OCI-M1 (cell line): ENCODE results near the gene ZNF619.
"Not testable (repeated sequence)": the region's sequence is repeated elsewhere in the genome, so short reads cannot be mapped to it uniquely, and the experiment has no call there.

Source experiments
- DNase-seq: peaks from one replicate; lab custom pipeline; 2025; lab: John Stamatoyannopoulos, UW

The ZNF619 gene

DNA sequence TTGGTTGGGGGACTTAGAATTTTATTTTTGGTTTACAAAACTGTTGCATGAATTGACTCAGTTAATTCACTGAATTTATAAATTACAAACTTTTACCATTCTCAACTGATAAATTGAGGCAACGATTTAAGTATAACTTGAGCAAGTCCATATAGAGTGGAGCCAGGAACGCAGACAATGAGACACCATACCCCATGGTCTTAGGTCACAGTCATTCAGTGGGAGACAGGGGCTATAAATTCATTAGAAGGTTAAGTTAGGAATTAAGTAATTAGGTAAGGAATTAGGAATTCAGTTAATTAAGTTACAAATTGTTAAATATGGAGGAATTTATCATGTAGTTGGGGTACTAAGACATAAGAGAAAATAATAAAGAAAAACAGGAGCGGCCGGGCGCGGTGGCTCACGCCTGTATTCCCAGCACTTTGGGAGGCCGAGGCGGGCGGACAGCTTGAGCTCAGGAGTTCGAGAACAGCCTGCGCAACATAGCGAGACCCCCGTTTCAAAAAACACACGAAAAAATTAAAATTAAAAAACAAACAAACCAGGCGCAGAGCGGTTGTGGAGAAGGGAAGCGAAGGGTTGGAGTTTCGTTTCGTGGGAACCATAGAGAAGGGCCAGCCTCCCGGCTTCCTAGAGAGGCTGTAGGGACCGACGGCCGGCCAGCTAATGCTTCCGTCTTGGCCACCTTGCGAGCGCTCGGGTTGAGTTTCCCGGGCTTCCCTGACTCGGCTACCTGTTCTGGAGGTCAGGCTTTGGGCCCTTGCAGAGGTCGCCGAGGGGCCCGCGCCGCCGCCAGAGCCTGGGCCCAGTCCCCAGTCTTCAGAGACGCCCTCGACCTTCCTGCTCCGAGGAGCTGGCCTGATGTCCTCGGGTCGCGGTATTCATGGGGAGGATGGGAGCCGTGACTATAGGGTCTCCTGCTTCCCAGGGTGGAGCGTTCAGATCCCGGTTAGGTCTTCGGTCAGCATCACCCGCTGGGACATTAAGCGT lies at the start of gene ZNF619:
ZNF619 (plus strand) TSS at position 645 of the 993 bp plus-strand sequence. CDS start 858 bp downstream, outside the sequence.
- peak; percentile 85 for DNase-seq

DNA sequence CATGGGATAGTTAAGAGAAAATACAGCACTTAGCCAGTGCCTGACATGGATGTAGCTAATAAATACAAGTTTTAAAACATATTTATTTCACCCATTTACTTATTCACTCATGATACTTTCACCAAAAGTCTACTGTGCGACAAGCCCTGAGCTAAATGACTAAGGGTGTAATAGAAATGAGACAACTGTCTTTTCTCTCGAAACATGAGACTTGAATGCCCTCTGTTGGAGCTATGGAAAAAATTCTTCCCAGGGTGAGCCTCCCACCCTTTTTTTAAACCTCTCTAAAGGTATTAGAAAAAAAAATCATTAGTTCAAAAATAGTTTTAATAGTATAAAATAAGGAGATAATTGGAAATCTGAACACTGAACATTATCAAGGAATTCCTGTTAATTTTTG lies 44.1 kb upstream of the ZNF619 start:
- peak; percentile 10 for DNase-seq

DNA sequence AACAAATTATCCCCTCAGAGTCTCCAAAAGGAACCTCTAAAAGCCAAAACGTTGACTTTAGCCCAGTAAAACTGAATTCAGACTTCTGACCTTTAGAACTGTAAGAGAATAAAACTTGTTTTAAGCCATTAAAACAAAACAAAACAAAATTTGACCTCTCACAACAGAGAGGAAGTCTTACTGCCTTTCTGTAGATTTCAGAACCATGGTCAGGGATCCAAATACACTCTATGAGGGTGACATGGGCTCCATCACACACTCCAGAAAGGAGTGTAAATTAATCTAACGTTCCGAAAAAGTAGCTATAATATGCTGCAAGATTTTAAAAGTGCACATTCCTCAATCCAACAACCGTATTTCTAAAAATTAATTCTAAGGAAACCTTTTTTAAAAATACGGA lies 39.0 kb upstream of the ZNF619 start:
- DNase-seq, result no peak

DNA sequence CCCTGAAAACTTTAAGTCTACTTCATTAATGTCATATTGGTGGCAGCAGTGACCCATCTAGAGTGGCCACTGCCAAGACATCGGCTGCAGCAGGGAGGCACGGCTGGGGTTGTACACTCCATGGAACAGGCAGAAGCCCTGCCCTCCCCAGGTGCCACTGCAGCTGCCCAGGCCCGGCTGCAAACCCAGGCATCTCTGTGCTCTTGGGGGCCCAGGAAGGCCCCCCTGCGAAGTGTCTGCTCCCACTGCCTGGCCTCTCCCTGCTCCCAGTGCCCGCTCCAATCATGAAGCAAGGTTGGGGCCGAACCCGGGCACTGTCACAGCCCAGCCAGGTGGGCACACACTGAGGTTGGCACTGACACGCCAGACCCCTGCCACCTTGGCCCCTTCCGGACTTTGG lies 31.9 kb upstream of the ZNF619 start:
- DNase-seq, result no peak

DNA sequence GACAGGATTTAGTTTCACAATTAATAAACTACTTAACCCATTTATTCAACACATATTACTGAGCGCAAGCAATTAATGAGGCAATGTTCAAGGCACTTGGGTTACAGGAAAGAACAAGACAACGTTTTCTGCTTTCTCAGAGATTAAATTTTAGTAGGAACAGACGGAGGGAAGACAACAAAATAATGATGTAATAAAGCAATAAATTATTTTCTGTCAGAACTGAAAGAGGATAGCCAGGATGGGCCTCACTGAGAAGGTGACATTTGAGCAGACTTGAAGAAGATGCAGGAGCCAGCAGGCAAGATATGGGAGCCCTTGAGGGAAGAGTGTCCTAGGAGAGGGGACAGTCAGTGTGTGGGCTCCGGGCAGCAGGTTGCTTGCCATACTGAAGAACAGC lies 31.0 kb upstream of the ZNF619 start:
- no peak for DNase-seq

DNA sequence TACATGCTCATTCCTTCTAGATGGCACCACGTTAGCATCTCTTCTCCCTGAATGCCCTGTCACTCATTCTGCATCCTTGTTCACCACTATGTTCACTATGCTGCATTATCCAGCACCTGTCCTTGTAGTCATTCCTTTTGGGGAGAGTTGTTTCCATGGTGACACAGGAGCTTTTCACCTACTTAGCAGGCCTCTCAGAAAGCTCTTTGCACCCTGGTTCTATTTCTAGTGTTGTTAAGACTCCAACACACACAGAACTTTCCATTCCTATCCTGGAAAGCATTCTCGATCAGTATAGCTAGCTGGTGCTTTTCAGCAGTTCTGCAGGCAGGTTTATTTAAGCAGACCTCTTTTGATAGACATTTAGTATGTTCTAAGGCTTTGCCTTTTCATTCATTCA lies 26.5 kb upstream of the ZNF619 start:
- no peak for DNase-seq

DNA sequence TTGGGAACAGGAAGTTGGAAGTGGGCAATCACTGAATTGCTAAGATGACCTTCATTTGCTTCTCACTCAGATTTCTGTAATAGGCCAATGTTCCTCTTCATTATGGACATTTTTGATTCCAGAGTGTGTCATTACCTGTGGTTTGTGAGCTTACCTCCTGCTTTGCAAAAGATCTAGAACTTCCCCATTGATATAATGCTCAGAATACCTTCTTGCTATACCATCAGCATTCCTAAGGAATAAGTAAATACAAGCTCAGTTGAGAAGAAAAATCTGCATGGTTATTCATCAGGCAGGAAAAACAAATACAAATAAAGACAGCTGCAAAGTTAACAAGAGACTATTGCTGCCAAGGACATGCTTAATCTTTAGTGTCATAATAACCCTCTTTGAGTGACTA lies 25.4 kb upstream of the ZNF619 start:
- no peak for DNase-seq

DNA sequence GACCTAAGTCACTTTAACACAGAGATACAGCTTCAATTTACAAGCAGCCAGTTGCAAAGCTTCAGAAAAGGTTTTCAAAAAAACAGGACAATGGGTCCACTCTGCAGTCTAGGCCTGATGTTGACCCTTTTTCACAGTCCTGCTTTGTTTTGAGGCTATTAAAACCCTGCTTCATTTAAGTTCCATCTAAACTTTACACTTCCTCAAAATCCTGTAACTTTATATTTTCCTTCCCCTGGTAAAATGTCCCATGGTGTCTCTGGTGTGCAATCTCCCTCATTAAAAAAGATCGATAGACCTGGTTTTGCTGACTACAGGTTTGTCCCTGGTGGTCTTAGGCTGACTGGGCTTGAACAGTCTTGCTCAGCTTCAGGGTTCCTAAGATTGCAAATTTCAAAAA lies 24.9 kb upstream of the ZNF619 start:
- DNase-seq, result no peak

DNA sequence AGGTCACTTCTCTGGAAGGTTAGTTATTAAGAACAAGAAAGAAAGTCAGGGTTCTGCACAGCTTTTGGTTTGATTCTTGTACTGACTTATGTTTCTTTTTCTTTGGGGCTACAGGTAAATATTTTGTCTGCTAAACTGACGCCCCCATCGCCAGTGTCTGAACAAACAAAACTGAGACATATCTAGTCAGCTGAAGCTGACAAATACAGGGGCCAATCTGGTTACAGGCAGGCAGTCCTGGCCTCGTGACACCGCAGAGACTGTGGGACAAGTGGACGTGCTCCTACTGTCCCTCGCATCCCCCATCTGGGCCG lies 24.4 kb upstream of the ZNF619 start:
- no peak for DNase-seq

DNA sequence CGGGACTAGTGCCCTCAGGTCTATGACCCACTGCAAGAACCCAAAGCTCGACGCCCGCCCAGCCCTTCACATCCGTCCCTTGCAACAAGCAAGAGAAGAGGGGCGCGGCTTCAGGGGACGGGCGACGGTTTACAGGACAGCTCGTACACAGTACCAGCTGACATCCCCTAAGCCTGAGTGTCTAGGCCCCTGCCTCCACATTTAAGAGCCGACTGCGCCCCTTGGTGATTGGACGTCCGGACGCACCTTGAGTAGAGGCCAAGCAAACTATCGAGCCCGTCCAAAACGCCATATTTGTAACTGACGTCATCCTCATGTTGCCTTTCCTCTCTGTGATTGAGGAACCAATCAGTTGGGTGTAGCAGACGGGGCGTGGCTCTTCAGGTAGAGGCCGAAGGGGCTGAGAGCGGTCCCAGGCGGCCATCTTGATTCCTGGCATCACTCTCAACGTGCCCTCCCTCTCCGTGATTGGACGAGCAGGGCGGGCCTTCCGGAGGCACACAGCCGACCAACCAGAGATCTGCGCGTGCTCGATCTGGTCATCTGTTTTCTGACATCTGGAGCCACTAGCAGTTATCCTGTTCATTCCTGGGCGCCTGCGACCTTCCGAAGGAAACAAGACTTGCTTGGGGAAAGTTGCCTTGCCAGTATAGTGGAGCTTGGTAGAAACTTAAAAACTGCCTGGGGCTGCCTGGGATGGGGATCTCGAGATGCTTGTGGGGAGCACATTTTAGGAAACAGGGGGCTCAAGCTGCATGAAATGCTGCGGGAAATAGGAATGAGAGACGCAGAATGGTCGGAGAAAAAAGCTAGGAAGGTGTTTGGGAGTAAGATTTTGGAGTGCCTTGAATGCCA lies 23.8 kb upstream of the ZNF619 start:
- peak; percentile 99 for DNase-seq

DNA sequence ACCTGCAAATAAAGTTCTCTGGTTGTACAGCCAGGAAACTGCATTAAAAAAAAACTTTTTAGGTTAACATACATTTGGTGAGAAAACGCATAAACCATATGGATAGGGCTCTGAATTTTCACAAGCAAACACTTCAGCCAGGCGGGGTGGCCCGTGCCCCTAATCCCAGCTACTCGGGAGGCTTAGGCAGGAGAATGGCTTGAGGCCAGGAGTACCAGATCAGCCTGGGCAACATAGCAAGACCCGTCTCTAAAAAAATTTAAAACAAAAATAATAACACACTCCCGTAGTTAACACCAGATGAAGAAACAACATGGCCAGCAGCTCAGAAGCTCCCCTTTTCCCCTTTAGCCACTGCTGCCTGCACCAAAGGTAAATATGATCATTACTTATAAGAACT lies 23.0 kb upstream of the ZNF619 start:
- DNase-seq, result no peak

DNA sequence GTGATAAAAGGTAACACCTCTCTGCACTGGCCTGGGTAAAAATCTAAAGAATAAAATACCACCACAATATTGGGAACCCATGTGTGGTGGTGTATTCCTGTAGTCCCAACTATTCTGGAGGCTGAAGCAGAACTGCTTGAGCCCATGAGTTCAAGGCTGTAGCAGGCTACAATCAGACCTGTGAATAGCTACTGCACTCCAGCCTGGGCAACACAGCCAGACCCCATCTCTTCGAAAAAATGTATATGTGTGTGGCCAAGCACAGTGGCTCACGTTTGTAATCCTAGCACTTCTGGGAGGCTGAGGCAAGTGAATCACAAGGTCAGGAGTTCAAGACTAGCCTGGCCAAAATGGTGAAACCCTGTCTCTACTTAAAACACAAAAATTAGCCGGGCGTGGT lies 21.6 kb upstream of the ZNF619 start:
- DNase-seq, result no peak

DNA sequence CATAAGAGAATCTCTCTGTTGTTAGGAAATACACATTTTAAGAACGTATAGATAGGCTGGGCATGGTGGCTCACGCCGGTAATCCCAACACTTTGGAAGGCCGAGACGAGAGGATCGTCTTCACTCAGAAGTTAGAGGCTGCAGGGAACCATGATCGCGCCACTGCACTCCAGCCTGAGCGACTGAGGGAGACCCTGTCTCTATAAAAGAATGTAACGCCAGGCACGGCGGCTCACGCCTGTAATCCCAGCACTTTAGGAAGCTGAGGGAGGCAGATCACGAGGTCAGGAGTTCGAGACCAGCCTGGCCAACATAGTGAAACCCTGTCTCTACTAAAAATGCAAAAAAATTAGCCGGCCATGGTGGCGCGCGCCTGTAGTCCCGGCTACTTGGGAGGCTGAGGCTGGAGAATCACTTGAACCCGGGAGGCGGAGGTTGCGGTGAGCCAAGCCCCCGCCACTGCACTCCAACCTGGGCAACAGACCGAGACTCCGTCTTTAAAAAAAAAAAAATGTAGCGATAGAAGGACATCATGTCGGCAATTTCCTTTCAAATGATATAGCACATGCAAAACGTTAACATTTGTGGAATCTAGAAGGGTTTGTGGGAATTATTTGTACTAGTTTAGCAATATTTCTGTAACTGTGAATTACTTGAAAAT lies 20.5 kb upstream of the ZNF619 start:
- no peak for DNase-seq

DNA sequence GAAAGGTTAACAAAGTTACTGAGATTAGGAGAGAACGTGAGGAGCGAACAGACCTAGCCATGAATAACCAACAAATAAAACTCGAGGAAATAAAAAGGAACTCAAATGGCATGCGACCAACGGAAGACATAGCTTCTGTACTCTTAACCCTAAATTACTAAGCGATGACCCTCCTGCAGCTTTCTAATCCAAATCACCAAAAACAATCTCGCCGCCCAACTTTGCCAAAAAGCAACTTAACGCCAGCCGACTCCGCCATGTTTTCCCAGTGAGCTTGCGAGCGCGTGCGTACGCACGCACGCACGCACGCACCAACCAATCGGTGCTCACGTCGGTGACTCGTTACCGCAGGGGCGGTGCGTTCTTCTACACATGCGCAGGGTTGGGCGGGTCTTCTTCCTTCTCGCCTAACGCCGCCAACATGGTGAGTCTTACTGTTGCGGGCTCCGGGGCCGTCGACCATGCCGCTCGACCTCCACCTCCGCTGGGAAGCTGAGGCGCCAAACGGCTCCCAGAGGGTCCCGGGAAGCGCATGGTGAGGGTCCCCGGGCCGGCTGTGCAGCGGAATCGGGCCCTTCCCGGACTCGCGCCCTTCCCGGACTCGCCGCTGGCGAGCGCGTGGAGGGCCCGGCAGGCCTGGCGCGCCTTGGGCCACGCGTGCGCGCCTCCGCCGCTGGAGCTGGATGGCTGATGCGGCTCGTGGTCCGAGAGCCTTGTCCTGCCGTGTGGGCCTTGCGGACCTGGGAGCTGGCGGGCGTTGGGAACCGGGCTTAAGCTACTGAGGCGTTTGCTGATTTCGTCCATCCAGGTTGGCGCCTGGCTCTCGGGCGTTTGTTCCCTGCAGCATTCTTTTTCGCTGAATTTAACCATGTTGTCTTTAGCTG lies 19.7 kb upstream of the ZNF619 start, which contains the start of gene RPL14:
RPL14 (plus strand) TSS at position 400 of the 884 bp plus-strand sequence; CDS start at position 533, 133 bp downstream.
- peak; percentile 96 for DNase-seq

DNA sequence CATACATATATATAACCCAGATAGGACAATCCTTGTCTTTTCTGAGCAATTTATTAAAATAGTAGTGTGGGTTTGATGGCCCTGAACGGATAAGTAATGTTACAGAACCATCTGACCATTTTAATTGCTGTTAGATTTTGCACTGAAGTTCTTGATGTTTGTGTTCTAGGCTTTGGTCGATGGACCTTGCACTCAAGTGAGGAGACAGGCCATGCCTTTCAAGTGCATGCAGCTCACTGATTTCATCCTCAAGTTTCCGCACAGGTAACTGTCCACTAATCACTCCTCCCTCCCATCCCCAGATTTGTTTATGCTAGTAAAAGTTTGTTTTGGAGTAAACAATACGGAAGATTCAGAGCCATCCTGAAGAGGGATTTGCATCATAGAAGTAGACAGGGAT lies 18.4 kb upstream of the ZNF619 start:
- no peak for DNase-seq

DNA sequence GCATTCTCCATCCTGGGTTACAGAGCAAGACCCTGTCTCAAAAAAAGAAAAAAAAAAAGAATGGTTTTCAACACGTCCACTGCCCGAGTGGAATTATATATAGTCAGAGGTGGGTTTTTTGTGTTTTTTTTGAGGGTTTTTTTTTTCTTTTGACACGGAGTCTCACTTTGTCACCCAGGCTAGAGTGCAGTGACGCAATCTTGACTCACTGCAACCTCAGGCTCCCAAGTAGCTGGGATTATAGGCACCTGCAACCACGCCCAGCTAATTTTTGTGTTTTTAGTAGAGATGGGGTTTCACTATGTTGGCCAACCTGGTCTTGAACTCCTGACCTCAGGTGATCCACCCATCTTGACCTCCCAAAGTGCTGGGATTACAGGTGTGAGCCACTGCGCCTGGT lies 16.4 kb upstream of the ZNF619 start:
- DNase-seq, result not testable (repeated sequence)

DNA sequence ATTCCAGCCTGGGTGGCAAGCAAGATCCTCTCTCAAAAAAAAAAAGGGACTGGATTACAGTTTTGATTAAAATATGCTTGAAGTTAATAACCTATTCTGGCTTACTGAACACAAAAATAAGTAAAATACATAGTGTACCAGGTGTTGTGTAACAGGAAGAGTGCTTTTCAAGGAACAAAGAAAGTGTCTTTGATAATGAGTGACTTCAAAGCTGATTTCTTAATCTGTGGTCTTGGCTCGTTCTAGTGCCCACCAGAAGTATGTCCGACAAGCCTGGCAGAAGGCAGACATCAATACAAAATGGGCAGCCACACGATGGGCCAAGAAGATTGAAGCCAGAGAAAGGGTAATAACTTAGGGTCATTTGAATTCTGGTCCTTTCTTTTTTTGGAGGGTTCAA lies 15.8 kb upstream of the ZNF619 start:
- DNase-seq, result no peak

DNA sequence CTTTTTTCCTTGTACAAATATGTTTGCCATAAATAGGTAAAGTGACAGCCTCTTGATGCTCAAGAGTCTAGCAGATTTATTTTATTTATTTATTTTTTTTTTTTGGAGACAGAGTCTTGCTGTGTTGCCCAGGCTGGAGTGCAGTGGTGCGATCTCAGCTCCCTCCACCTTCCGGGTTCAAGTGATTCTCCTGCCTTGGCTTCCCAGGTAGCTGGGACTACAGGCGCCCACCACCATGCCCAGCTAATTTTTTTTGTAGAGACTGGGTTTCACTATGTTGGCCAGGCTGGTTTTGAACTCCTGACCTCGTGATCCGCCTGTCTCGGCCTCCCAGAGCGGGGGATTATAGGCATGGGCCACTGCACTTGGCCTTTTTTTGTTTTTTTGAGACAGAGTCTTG lies 14.1 kb upstream of the ZNF619 start:
- DNase-seq, result not testable (repeated sequence)

DNA sequence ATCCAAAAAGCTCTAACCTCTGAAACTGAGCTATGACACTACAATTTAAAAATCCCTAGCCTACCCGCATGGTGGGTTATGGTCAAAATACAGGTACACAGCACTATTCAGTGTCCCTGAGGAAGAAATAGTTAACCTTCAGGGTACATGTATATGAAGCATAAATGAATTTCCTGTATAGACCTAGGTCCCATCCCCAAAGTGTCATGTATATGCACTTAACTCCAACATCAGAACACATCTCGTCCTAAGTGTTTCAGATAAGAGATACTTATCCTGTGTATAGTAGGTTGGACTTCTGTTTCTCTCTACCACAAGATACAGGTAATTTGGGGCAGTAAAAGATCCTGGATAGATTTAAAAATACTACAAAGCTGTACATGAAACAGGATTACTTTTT lies 13.3 kb upstream of the ZNF619 start:
- DNase-seq, result no peak

DNA sequence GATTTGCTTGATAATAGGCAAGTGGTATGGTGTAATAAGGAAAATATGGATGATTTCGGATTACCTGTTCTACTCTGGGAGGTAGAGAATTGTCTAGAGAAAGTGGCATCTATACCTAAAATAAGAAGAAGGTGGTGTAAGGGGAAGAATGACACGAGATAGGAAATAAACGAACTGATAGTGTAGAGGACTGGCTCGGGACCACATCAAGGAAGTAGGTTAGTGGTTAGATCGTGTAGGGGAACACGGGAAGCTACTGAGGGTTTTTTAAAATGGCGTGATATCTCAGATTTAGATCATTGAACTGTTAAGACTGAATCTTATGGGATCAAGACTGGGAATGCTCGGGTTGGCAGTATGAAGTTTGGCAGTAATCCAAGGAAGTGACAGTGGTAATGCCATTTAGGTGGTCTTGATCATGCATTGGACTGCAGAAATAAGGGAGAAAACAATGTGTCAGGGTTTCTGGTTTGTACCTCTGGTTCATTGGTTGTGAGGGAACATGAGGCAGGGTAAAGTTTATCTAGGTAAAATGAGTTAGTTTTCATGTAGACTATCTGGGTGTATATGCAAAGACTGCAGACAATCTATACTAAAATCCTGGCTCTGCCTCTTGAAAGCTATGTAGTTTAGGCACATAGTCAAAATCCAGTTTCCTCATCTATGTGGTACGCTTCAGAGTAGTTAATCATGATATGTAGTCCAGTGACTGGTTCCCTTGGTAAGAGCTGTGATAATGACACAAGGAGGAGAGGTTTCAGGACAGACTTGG lies 12.4 kb upstream of the ZNF619 start:
- peak; percentile 29 for DNase-seq

DNA sequence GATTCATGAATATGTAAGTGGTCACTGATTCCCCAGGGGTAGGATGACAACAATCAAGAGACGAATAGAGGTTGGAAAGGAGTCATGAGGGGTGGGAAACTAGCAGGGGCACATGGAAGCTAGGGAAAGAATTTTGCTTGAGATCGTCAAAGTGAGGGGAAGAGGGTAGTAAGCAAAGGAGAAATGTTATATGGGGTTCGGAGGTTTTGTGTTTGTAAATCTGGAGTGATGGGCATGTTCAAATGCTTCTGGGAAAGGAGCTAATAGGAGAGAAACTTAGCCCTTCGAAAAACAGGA lies 11.9 kb upstream of the ZNF619 start:
- no peak for DNase-seq
